Right hindlimb (tissue), 1 donor: ENCODE data around the gene RAC2.
A peak's percentile ranks its signal among the peaks of the same experiment; 100 is the strongest.
"Not testable (repeated sequence)": the region's sequence is repeated elsewhere in the genome, so short reads cannot be mapped to it uniquely, and the experiment has no call there.

Experiments used
- DNase-seq: peaks from one replicate; pipeline ENCODE4 v3.0.0-alpha.2; 2018

The RAC2 gene

GRCh38 chr22:37201443-37201820, 42.6 kb downstream of the RAC2 start:
- DNase-seq, result not testable (repeated sequence)

- DNase-seq, result no peak
Measured at GRCh38 chr22:37199760-37200108, 44.3 kb downstream of the RAC2 start.

GRCh38 chr22:37199103-37199759, 44.8 kb downstream of the RAC2 start:
- DNase-seq, result peak; percentile 100

GRCh38 chr22:37198258-37199102, 45.6 kb downstream of the RAC2 start:
- peak; percentile 91 for DNase-seq

- DNase-seq, result no peak
Measured at GRCh38 chr22:37197451-37198257, 46.4 kb downstream of the RAC2 start.

GRCh38 chr22:37196539-37197450, 47.3 kb downstream of the RAC2 start:
- peak; percentile 83 for DNase-seq

GRCh38 chr22:37195921-37196320, 48.1 kb downstream of the RAC2 start:
- peak; percentile 13 for DNase-seq

- peak; percentile 4 for DNase-seq
Measured at GRCh38 chr22:37194750-37195149, 49.3 kb downstream of the RAC2 start.

GRCh38 chr22:37193629-37194191, 50.4 kb downstream of the RAC2 start:
- DNase-seq, result peak; percentile 34

GRCh38 chr22:37192741-37193140, 51.3 kb downstream of the RAC2 start:
- DNase-seq, result no peak

GRCh38 chr22:37192204-37192603, 51.9 kb downstream of the RAC2 start:
- no peak for DNase-seq

GRCh38 chr22:37190262-37190780, 53.7 kb downstream of the RAC2 start:
- no peak for DNase-seq

GRCh38 chr22:37188901-37189466, 55.1 kb downstream of the RAC2 start:
- DNase-seq, result no peak

GRCh38 chr22:37187891-37188761, 55.9 kb downstream of the RAC2 start, which contains the start of gene C1QTNF6:
TSS of gene C1QTNF6 (minus strand) at chr22:37188247. CDS start at chr22:37188213, 34 bp downstream.
- peak; percentile 90 for DNase-seq

GRCh38 chr22:37187552-37187890, 56.5 kb downstream of the RAC2 start:
- DNase-seq, result peak; percentile 44

GRCh38 chr22:37186997-37187522, 57.0 kb downstream of the RAC2 start:
- DNase-seq, result no peak

GRCh38 chr22:37186228-37186996, 57.7 kb downstream of the RAC2 start:
- DNase-seq, result no peak

GRCh38 chr22:37185646-37186227, 58.3 kb downstream of the RAC2 start:
- no peak for DNase-seq
